ENCODE data around the gene EPN1.

Gene EPN1

DNA sequence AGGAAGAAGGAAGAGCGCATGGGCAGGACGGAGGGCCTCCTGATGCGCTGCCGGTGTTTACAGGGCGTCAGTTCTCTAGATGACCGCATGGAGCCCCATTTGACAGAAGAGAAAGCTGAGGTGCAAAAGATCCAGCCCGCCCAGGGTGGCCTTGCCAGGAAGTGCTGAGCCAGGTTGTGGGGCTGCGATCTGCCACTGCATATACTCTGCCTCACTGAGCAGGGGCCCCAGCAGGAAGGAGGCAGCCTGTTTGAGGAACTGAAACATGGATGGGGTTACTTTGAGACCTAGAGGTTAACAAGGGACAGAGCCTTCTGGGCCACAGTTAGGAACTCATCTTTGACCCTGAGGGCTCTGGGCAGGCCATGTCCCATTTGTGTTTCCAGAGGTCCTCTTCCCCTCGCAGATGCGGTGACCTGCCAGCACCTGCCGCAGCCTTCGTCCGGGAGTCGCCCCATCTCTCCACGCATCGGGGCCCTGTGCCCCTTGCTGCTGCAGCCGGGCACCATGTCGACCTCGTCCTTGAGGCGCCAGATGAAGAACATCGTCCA lies 3.2 kb downstream of the EPN1 start:
- no peak for DNase-seq (ENCODE audit: low read depth in 1 of 2, low spot score in 1 of 2)

DNA sequence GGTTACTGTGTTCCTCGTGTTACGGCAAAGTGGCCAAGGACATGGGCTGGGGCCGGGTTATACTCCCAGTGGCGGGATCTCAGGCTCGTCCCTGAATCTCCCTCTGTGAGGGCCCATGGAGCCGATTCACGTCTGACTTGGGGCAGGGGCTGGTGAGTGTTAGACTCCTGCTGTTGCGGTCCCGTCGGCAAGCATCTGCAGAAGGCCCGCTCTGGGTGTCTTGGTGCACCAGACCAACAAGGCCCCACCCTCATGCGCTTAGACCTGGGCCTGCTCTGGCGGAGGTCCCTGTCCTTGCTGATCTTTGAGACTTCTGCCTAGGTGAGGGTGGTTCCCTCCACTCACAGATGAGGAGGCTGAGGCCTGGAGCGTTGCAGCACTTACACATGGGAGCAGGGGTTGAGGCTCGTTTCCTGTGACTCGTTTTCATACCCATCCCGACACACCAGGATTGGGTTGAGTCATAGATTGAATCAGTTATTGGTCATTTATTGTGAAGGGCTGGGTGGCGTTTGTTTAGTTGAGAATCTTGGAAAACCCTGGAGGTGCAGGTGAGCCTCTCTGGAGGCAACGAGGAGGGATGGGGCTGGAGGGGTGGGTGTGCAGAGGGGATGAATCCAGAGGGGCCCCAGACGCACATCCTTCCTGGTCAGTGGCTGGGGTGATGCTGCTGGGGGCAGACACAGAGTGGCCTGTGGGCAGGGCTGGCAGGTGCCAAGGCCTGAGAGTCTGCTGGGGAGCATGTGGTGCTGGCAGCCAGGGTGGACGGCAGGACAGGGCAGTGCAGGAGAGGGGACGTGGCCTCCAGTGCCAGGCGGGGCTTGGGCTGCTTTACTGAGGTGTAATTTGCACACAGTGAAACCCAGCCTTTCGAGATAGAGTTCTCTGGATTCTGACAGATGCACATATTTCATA lies 4.6 kb downstream of the EPN1 start:
- no peak for DNase-seq (ENCODE audit: low read depth in 1 of 2, low spot score in 1 of 2)

DNA sequence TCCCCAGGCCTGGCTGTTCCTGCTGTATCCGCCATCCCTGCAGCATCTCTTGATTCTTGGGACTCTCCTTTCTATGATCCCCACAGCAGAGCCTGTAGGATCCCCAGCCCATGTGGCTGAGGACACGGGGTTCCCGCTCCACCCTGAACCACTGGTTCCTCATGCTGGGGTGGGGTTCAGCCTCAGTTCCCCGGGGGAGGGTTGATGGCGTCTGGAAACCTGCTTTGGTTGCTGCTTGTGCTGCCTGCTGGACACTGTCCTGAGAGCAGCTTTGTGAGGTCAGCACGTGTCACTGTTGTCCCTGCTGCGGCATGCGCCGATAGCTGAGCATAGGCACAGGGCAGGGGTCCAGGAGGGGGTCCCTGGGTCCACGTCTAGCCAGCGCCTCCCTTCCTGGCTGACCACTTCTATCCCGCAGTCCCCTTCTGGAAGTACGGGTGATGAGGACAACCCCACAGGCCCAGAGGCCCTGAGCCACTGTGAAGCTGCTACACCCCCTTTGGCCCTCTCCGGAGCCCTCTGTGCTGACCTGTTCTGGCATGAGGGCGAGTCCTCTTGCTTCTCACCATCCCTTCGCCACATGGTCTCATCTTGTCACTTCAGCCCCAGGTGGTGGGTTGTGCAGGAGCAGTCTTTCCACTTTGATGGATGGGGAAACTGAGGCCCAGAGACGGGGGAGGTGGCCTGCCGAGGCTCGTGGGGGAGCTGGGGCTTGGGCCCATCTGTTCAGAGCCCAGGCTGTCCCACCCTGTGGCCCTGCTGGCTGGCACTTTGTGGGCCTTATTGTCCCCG lies 5.5 kb downstream of the EPN1 start:
- no peak for DNase-seq (ENCODE audit: low read depth in 1 of 2, low spot score in 1 of 2)

DNA sequence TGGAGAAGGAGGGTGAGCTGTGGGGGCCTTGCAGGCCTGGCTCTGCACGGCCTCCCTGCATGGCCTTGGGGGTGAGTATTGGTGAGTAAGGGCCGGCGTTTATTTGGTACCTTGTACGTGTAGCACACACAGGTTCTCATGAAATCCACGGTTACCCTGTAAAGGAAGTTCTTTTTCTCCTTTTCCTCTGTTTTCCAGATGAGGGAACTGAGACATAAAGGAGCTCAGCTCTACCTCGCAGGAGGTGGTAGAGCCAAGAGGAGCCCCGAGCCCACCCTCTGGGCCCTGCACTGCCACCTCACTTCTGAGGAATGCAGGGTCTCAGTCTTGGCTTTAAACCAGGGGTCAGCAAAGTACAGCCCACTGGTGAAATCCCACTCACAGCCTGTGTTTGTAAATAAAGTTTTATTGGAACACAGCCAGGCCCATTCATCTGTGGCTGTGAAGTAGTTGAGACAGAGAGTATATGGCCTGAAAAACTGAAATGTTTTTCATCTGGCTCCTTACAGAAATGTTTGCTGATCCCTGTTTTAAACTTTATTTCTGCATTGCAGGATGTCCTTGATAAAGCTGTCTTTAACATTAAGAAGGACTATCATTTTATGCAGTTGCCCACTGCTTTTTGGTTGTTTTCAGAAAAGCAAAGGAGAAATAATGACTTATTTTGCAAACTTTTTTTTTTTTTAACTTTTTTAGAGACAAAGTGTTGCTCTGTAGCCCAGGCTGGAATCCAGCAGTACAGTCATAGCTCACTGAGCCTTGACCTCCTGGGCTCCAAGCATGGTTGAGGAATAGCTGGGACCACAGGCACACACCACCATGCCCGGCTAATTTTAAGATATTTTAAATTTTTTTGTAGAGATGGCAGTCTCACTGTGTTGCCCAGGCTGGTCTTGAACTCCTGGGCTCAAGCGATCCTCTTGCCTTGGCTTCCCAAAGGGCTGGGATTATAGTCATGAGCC lies 6.4 kb downstream of the EPN1 start:
- no peak for DNase-seq (ENCODE audit: low read depth in 1 of 2, low spot score in 1 of 2)

DNA sequence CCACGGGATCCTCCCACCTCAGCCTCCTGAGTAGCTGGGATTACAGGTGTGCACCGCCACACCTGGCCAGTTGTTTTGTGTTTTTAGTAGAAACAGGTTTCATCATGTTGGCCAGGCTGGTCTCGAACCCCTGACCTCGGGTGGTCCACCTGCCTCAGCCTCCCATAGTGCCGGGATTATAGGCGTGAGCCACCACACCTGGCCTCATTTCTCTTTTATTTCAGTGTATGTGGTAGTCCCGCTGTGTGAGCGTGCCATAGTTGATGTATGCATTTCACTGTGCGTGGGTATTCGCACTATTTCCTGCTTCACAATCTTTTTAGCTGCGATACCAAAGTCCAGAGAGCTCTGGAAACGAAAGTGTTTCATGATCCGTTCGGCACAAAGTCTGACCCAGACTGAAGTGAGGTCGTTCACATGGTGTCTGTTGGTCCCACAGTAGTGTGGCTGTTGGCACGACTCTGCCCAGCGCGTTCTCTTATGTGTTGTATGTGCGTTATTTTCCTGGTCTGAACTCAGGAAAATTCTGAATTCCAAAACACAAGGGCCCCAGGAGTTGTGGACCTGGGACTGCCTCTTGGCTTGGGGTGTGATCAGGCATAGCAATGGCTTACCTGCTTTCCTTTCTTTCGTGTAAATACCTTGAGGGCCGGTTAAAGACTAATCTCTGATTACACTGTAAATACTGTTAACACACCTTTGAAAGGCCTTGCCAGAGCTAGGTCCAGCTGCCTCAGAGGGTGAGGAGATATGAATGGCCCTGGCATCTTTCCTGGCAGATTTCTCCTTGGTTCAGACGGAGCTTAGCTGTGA lies 8.6 kb downstream of the EPN1 start:
- no peak for DNase-seq (ENCODE audit: low read depth in 1 of 2, low spot score in 1 of 2)

DNA sequence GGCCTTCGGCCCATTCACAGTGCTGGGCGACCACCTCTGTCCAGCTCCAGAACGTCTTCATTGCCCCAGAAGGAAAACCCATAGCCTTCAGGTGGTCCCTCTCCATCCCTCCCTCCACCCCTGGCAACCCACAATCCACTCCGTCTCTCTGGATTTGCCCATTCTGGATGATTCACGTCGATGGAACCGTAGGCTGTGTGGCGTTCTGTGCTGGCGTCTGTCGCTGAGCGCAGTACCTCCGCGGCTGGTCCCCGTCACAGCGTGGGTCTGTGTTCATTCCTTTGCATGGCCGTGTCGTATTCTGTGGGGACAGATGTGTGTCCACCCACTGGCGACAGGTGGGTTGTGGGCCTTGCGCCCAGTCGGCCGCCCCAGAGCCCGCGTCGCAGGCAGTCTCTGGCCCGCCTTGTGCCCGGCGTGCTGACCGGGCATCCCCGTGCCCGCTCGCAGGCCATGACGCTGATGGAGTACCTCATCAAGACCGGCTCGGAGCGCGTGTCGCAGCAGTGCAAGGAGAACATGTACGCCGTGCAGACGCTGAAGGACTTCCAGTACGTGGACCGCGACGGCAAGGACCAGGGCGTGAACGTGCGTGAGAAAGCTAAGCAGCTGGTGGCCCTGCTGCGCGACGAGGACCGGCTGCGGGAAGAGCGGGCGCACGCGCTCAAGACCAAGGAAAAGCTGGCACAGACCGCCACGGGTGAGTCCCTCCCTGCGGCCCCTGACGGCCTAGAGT lies 10.1 kb downstream of the EPN1 start:
- no peak for DNase-seq (ENCODE audit: low read depth in 1 of 2, low spot score in 1 of 2)

DNA sequence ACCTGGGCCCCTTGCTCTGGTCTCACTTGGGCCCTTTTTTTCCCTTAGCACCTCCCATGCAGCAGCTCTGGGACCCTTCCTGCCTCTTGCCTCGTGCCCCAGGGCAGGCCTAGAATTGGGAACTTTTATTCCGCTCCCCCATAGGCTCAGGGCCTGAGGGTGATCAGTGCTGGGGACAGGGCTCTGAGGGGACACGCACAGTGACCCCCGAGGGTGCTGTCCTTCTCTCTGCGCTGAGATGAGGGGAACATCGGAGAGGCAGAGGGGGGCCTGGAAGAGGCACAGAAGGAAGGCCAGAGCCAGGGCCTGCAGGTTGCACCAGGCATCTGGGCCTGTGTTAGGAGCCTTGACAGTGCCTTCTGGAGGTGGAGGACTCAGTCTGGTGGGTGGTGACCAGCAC lies 10.8 kb downstream of the EPN1 start:
- DNase-seq (ENCODE audit: low read depth in 1 of 2, low spot score in 1 of 2): no peak

DNA sequence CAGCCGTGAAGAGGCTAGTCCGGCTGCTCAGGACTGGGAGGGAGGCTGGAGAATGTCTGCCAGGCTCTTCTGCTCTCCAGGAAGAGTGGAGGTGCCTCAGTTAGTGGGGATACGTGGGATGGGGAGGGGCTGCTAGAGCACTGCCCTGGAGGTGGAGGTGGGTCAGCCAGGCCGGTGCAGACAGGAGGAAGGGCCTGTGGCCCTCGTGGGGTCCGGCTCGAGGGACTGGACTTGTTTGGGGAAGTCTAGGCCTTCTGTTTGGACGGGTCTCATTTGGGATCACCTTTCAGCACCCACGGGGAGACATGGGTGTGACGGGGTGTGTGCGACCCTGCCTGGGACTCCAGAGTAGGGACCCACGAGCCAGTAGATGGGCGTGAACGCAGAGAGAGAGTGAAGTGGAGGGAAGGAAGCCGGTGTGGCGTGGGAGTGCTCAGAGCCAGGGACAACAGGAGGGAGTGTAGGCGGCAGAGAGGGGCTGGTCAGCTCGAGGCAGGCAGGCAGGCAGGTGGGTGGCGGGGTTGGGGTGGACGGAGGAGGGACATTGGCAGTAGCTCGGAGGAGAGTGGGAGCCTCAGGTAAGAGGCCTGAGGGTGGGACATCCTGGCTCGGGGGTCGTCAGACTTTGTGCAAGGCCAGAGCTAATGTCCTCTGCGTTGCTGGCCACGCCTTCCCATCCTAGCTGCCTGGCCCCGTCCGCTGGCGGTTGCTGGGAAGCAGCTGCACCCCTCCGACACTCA lies 11.5 kb downstream of the EPN1 start:
- no peak for DNase-seq (ENCODE audit: low read depth in 1 of 2, low spot score in 1 of 2)

DNA sequence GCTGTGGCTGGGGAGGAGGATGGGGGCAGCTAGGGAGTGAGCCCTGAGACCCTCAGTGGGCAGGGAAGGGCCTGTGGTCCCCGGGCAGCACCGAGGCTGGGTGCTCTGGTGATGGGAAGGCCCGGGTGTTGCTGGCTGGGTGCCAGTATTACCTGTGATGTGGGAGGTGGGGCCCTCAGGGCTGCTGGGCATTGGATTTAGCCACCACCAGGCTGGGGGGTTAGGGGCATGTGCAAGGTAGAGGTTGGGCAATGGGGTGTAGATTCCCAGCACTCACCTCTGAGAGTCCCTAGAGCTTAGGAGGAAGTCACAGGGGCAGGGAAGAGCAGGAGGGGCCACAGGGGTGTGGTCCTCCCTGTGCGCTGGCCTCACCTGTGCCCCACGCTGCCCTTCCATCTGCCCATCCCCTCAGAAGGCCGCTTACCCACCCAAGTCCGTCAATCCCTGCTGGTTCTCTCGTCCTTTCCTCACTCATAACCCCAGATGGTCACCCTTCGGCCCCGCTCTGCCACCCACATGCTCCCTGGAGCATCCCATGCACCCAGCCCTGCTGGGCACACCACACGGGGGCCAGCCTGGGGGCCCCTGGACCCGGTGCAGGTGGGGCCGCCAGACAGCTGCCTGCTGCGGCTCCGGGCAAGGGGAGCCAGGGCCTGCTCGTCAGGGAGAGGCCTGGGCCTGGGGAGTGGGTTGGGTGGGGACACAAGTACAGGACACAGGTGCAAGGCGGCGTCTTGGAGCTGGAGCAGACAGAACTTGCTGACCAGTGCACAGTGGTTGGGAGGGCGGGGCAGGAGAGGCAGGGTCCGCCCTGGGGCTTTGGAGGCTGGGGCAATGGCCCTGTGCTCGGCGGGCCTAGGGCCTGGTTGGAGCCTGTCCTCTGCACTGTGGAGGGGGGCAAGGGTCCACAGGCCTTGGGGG lies 12.5 kb downstream of the EPN1 start:
- no peak for DNase-seq (ENCODE audit: low read depth in 1 of 2, low spot score in 1 of 2)

DNA sequence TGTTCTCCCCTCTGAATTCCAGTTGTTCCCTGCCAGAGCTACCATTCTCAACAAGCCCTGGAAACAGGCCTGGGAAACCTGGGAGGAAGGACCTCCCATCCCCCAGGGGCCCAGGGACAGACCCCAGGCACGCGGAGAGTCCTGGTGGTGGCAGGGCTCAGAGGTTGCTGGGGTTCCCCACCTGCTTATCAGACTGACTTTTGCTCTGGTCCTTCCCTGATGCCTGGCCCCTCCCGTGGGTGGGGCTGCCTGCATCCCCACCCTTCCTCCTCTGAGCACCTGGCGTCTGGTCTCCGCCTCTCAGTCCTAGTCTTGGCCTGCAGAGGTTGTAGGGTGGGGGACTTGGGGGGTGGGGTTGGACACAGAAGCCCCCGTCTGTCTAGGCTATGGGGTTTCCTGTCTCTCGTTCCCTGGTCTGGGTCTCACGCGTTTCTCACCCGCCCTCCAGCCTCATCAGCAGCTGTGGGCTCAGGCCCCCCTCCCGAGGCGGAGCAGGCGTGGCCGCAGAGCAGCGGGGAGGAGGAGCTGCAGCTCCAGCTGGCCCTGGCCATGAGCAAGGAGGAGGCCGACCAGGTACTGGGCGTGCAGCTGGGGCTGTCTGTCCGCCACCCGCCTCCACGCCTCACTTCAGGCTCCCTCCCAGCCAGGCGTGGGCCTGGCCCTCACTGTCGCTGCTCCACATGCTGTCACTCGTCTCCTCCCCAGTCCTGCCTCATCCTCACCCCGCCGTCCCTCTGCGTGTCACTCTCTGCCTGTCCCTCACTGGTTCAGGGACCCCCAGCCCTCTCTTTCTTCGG lies 13.6 kb downstream of the EPN1 start:
- no peak for DNase-seq (ENCODE audit: low read depth in 1 of 2, low spot score in 1 of 2)

DNA sequence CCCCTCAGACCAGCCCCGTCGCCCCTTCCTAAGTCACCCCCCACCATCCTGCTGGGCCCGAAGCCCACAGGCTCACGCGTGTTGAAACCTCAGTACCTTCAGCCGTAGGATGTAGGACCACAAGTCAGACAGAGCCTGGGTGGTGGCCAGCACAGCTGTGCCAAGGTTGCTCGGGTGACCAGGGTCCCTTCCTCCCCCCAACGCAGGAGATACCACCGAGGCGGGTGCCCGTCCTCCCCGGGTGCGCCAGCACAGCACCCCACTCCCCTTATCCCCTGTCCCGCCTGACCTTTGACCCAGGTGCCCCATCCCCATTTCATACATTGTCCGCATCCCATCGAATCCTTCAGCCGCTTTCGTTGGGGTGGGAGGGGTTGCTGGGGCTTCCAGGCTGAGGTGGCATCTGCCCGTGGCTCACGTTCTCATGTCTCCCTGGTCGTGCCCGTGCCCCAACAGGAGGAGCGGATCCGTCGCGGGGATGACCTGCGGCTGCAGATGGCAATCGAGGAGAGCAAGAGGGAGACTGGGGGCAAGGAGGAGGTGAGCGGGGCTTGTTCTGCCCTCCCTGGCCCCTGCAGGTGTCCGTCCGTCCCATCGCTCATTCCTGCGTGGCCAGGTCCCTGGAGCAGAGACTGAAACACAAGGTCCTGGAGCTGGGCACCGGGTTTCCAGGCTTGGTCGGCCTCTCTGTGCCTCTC lies 14.5 kb downstream of the EPN1 start:
- DNase-seq (ENCODE audit: low read depth in 1 of 2, low spot score in 1 of 2): no peak

DNA sequence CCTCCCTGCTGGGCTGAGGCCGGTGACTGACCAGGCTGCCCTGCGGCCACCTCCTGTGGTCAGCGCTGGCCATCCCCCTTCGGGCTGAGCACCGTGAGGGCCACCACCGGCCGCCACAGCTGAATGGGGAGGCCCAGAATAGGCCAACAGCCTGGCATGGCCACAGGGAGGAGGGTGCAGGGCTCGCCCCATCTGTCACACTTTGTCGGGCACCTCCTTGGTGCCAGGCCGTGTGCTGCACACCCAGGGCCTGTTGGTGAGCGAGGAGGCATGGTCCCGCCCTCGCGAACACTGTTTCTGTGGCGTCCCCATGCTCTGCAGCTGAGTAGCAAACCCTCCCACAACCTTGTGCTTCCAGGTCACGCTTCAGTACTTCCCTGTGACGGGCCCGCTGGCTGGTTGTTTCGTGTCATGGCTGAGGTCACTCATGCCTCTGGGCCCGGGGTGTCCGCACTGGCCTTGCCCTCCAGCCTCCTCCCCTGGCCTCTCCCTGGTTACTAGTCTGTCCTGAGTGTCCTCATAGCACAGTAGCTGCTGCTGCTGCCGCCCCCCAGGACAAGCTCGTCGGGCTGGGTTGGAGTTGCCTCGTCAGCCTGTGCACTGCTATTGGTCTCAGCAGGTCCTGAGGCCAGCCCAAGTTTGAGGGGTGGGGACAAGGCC lies 15.2 kb downstream of the EPN1 start:
- DNase-seq (ENCODE audit: low read depth in 1 of 2, low spot score in 1 of 2): no peak

DNA sequence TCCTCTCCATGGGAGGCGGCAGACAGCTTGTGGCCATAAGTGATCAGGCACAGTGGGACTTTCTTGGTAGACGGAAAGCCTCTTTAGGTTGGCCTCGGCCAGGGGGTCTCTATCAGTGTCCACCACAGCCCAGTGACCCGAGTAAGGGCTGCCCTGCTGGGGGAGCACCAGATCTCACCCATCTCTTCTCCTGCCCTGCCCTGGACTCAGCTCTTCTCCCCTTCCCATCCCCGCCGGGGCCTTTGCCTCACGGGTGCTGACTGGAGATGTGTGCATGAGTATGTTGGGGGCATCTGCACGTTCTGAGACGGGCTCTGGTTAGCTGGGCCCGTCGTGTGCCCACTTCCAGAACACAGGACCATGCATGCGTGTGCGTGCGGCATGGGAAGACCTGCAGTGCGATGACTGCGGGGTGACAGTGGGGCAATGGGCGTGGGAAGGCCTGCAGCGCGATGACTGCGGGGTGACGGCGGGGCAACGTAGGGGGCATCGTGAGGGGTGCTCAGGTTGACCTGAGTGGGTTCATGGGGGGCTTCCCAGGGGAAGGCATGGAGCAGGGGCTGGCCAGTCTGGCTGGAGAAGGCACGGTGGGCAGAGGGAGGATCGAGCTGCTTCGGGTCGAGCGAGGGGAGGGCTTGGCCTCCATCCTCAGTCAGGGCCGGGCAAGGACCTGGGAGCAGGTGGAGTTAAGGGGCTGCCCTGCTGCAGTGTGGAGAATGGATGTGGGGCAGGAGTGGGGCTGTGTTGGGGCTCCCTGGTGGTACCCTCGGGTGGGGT lies 15.9 kb downstream of the EPN1 start:
- no peak for DNase-seq (ENCODE audit: low read depth in 1 of 2, low spot score in 1 of 2)

DNA sequence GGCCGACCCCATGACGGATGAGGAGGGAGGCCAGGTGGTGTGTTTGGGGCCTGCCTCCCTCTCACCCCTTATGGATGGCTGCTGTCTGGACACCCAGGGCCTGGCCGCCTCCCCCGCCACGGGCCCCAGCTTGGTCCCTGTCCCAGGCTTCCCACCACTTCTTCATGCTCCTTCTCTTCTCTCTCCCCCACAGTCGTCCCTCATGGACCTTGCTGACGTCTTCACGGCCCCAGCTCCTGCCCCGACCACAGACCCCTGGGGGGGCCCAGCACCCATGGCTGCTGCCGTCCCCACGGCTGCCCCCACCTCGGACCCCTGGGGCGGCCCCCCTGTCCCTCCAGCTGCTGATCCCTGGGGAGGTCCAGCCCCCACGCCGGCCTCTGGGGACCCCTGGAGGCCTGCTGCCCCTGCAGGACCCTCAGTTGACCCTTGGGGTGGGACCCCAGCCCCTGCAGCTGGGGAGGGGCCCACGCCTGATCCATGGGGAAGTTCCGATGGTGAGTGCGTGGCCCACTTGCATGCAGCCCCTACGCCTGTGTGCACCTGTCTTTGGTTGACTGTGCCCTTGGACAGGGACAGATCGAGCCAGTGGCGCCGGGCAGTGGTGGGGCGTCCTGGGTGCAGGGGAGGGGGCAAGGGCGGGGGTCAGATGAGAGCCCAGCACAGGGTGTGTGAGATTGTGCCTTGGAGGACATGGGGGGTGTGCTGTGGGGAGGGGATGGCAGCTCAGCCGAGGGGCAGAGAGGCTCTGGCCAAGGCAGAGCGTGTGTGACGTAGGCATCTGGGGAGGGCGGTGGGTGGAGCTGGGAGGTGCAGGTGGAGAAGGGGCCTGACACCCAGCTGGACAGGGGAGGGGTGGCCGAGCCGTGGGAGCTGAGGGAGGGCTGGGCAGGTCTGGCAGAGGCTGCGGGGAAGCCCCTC lies 16.8 kb downstream of the EPN1 start:
- DNase-seq (ENCODE audit: low read depth in 1 of 2, low spot score in 1 of 2): no peak

Data from stimulated activated CD4-positive, alpha-beta T cell treated with anti-CD3 and anti-CD28 coated beads, Interleukin-15, amount 100 ng/mL, for 1 hour (primary cell).